ENCODE data around the gene MCM3.

The MCM3 gene

GRCh38 chr6:52245425-52245824 lies 39.1 kb downstream of the MCM3 start:
- no peak for DNase-seq

GRCh38 chr6:52244400-52244799 lies 40.1 kb downstream of the MCM3 start, which contains the start of gene IL17F:
Gene IL17F, minus strand, starts transcription at chr6:52244500. Its CDS starts 71 bp downstream, at chr6:52244429.
- no peak for DNase-seq

- no peak for DNase-seq
Measured at GRCh38 chr6:52243282-52243893, 41.2 kb downstream of the MCM3 start.

- no peak for DNase-seq
Measured at GRCh38 chr6:52241819-52242218, 42.7 kb downstream of the MCM3 start.

- peak; percentile 55 to 70 for DNase-seq
Measured at GRCh38 chr6:52233975-52234823, 50.3 kb downstream of the MCM3 start.

GRCh38 chr6:52233005-52233404 lies 51.5 kb downstream of the MCM3 start:
- DNase-seq, result no peak

GRCh38 chr6:52231406-52232127 lies 53.0 kb downstream of the MCM3 start:
- peak in 1 of 2 experiments; percentile 41 for DNase-seq

GRCh38 chr6:52230685-52231084 lies 53.9 kb downstream of the MCM3 start:
- DNase-seq, result no peak

GRCh38 chr6:52227495-52227894 lies 57.0 kb downstream of the MCM3 start:
- DNase-seq, result peak; percentile 73 to 81

- DNase-seq, result peak; percentile 48 to 62
Measured at GRCh38 chr6:52221302-52221701, 63.2 kb downstream of the MCM3 start.

- no peak for DNase-seq
Measured at GRCh38 chr6:52217761-52218160, 66.8 kb downstream of the MCM3 start.

- DNase-seq, result no peak
Measured at GRCh38 chr6:52216932-52217575, 67.5 kb downstream of the MCM3 start.

GRCh38 chr6:52215787-52216186 lies 68.8 kb downstream of the MCM3 start:
- no peak for DNase-seq

Measured in activated CD4-positive, alpha-beta T cell treated with anti-CD3 and anti-CD28 coated beads, Interleukin-2, amount 50 U/mL, for 48 hours (primary cell).